Activated CD4-positive, alpha-beta memory T cell treated with anti-CD3 and anti-CD28 coated beads for 36 hours (primary cell): ENCODE measurements around the gene SEPHS2. TPM values are rescaled to one million over a fixed set of nuclear protein-coding genes. Genes with fewer than 3 reads are reported as not detected.
"Not testable (repeated sequence)": the region's sequence is repeated elsewhere in the genome, so short reads cannot be mapped to it uniquely, and the experiment has no call there.

Experiments used
- CTCF ChIA-PET: fragments of 350-600 bp; sonication (Branson Sonifier 250); formaldehyde crosslinking; loops from one replicate; lab custom pipeline; 2021; ENCODE audit warnings: antibody characterized with exemption, inconsistent platforms; lab: Charles Lee
- POLR2A ChIA-PET: fragments of 350-600 bp; sonication (Branson Sonifier 250); formaldehyde crosslinking; loops from one replicate; lab custom pipeline; 2021; ENCODE audit warnings: antibody characterized with exemption; lab: Charles Lee
- DNase-seq: peaks from one replicate; pipeline ENCODE4 v3.0.0-alpha.2; 2020
- H3K27ac Mint-ChIP-seq: one replicate; pipeline ENCODE4 v1.8.0; 2021; ENCODE audit warnings: mixed read lengths
- H3K27me3 Mint-ChIP-seq: one replicate; pipeline ENCODE4 v1.8.0; 2021; ENCODE audit warnings: mixed read lengths
- H3K36me3 Mint-ChIP-seq: one replicate; pipeline ENCODE4 v1.8.0; 2021; ENCODE audit warnings: mixed read lengths
- H3K4me1 Mint-ChIP-seq: one replicate; pipeline ENCODE4 v1.8.0; 2021; ENCODE audit warnings: low read depth, mixed read lengths
- H3K4me3 Mint-ChIP-seq: one replicate; pipeline ENCODE4 v1.8.0; 2021; ENCODE audit warnings: mild to moderate bottlenecking, mixed read lengths
- H3K9me3 Mint-ChIP-seq: one replicate; pipeline ENCODE4 v1.8.0; 2021; ENCODE audit warnings: mixed read lengths
- intact Hi-C: fragments of 100-400 bp; cut with micrococcal nuclease; formaldehyde crosslinking; loops from one replicate; pipeline ENCODE4 v1.15.1; 2023
- total RNA-seq, 2 experiments: library from RNA; stranded (reverse); gene quantifications; one replicate each; pipeline ENCODE4 v1.2.3, GENCODE V29; 2021

Gene SEPHS2
- total RNA-seq, 2 experiments from 2014 or later: 61.4 to 61.7 TPM

GRCh38 chr16:30464078-30464477, 18.4 kb upstream of the SEPHS2 start:
- intact Hi-C loops: no loop called here
- H3K27ac Mint-ChIP-seq: no peak overlapping the region
- no peaks in the 10 kb centered on the region for H3K36me3 Mint-ChIP-seq
- no peak for DNase-seq
- H3K9me3 Mint-ChIP-seq: no peaks in the 10 kb centered on the region
- CTCF ChIA-PET: no interaction called here
- no peak overlapping the region for H3K4me3 Mint-ChIP-seq
- no peaks in the 10 kb centered on the region for H3K27me3 Mint-ChIP-seq
- POLR2A ChIA-PET: no interaction called here
- peaks cover 22% of the 10 kb centered on the region for H3K4me1 Mint-ChIP-seq

- intact Hi-C loops, H3K36me3 Mint-ChIP-seq, H3K9me3 Mint-ChIP-seq, H3K27ac Mint-ChIP-seq, H3K4me3 Mint-ChIP-seq, DNase-seq, H3K27me3 Mint-ChIP-seq: not testable (repeated sequence)
- POLR2A ChIA-PET: interaction anchor here (0.7 to 7.1 kb wide), 2 partner anchors 9 to 19 kb away, joined by 4 to 132 read pairs; partner anchors contain the start of gene ITGAL
- H3K4me1 Mint-ChIP-seq: peaks cover 43% of the 10 kb centered on the region
- CTCF ChIA-PET: interaction anchor here (1.0 to 1.2 kb wide), 3 partner anchors 12 to 32 kb away, joined by 3 read pairs; partner anchors contain the start of gene DCTPP1
Measured at GRCh38 chr16:30461426-30461825, 15.8 kb upstream of the SEPHS2 start.

- H3K27ac Mint-ChIP-seq: peak overlapping the region; percentile 96
- H3K4me3 Mint-ChIP-seq: peak overlapping the region; percentile 43
- no peaks in the 10 kb centered on the region for H3K9me3 Mint-ChIP-seq
- peaks cover 43% of the 10 kb centered on the region for H3K4me1 Mint-ChIP-seq
- DNase-seq: no peak
- no peaks in the 10 kb centered on the region for H3K27me3 Mint-ChIP-seq
- no peaks in the 10 kb centered on the region for H3K36me3 Mint-ChIP-seq
- CTCF ChIA-PET: interaction anchor here (0.6 to 7.1 kb wide), 13 partner anchors 10 to 156 kb away, joined by 3 to 45 read pairs (median 4); partner anchors contain the start of genes DCTPP1, ITGAL and SEPHS2
- POLR2A ChIA-PET: interaction anchor here (0.8 to 7.1 kb wide), 10 partner anchors 11 to 151 kb away, joined by 3 to 132 read pairs (median 5); partner anchors contain the start of genes DCTPP1, ITGAL, SEPHS2 and ZNF688
- intact Hi-C loops: no loop called here
Measured at GRCh38 chr16:30459456-30459855, 13.8 kb upstream of the SEPHS2 start.

- peaks cover 43% of the 10 kb centered on the region for H3K4me1 Mint-ChIP-seq
- intact Hi-C loops: loop anchor here (1.0 kb wide), 1 partner anchor 14 kb away; the partner anchor contains the start of gene ITGAL
- no peaks in the 10 kb centered on the region for H3K27me3 Mint-ChIP-seq
- H3K36me3 Mint-ChIP-seq: no peaks in the 10 kb centered on the region
- H3K9me3 Mint-ChIP-seq: no peaks in the 10 kb centered on the region
- DNase-seq: peak; percentile 97
- ChIA-PET POLR2A (interaction anchor here (0.8 to 7.1 kb wide), 12 partner anchors 12 to 151 kb away, joined by 3 to 132 read pairs (median 5); partner anchors contain the start of genes DCTPP1, ITGAL, SEPHS2 and ZNF688), CTCF (interaction anchor here (0.5 to 7.1 kb wide), 14 partner anchors 10 to 157 kb away, joined by 3 to 45 read pairs (median 4); partner anchors contain the start of genes DCTPP1, ITGAL and SEPHS2)
- H3K4me3 Mint-ChIP-seq: peak overlapping the region; percentile 63
- H3K27ac Mint-ChIP-seq: peak overlapping the region; percentile 96
Measured at GRCh38 chr16:30458561-30459394, 13.1 kb upstream of the SEPHS2 start.

GRCh38 chr16:30457743-30458560, 12.3 kb upstream of the SEPHS2 start:
- CTCF ChIA-PET: interaction anchor here (0.9 to 7.1 kb wide), 10 partner anchors 9 to 140 kb away, joined by 3 to 45 read pairs (median 6); partner anchors contain the start of genes DCTPP1, ITGAL and ZNF771
- H3K27ac Mint-ChIP-seq: peak overlapping the region; percentile 96
- no peaks in the 10 kb centered on the region for H3K9me3 Mint-ChIP-seq
- no peaks in the 10 kb centered on the region for H3K36me3 Mint-ChIP-seq
- peaks cover 43% of the 10 kb centered on the region for H3K4me1 Mint-ChIP-seq
- intact Hi-C loops: loop anchor here (1.0 kb wide), 1 partner anchor 14 kb away; the partner anchor contains the start of gene ITGAL
- peak; percentile 34 for DNase-seq
- peak overlapping the region; percentile 63 for H3K4me3 Mint-ChIP-seq
- H3K27me3 Mint-ChIP-seq: no peaks in the 10 kb centered on the region
- POLR2A ChIA-PET: interaction anchor here (0.8 to 7.1 kb wide), 9 partner anchors 13 to 99 kb away, joined by 3 to 132 read pairs (median 7); partner anchors contain the start of genes DCTPP1, ITGAL, SEPHS2 and ZNF747

GRCh38 chr16:30457256-30457655, 11.6 kb upstream of the SEPHS2 start:
- POLR2A ChIA-PET: interaction anchor here (1.4 to 7.1 kb wide), 3 partner anchors 14 to 68 kb away, joined by 3 to 132 read pairs (median 9); partner anchors contain the start of gene ITGAL
- DNase-seq: no peak
- CTCF ChIA-PET: interaction anchor here (1.1 to 7.1 kb wide), 7 partner anchors 9 to 79 kb away, joined by 3 to 45 read pairs (median 5); partner anchors contain the start of genes DCTPP1, ITGAL, SEPHS2 and ZNF771
- no peaks in the 10 kb centered on the region for H3K27me3 Mint-ChIP-seq
- peaks cover 49% of the 10 kb centered on the region for H3K4me1 Mint-ChIP-seq
- intact Hi-C loops: no loop called here
- peak overlapping the region; percentile 69 for H3K27ac Mint-ChIP-seq
- no peak overlapping the region for H3K4me3 Mint-ChIP-seq
- no peaks in the 10 kb centered on the region for H3K36me3 Mint-ChIP-seq
- H3K9me3 Mint-ChIP-seq: no peaks in the 10 kb centered on the region

- DNase-seq: no peak
- H3K9me3 Mint-ChIP-seq: no peaks in the 10 kb centered on the region
- no peak overlapping the region for H3K4me3 Mint-ChIP-seq
- CTCF ChIA-PET: interaction anchor here (1.1 to 7.1 kb wide), 8 partner anchors 8 to 142 kb away, joined by 3 to 45 read pairs (median 4); partner anchors contain the start of genes DCTPP1, ITGAL and SEPHS2
- intact Hi-C loops: no loop called here
- H3K27ac Mint-ChIP-seq: peak overlapping the region; percentile 10
- H3K36me3 Mint-ChIP-seq: no peaks in the 10 kb centered on the region
- H3K4me1 Mint-ChIP-seq: peaks cover 44% of the 10 kb centered on the region
- no peaks in the 10 kb centered on the region for H3K27me3 Mint-ChIP-seq
- POLR2A ChIA-PET: interaction anchor here (0.5 to 7.1 kb wide), 4 partner anchors 15 to 95 kb away, joined by 3 to 132 read pairs (median 3); partner anchors contain the start of gene ITGAL
Measured at GRCh38 chr16:30456302-30456701, 10.6 kb upstream of the SEPHS2 start.

GRCh38 chr16:30452709-30453580, 7.3 kb upstream of the SEPHS2 start:
- H3K36me3 Mint-ChIP-seq, DNase-seq, intact Hi-C loops, CTCF ChIA-PET, H3K4me3 Mint-ChIP-seq, H3K27me3 Mint-ChIP-seq, H3K9me3 Mint-ChIP-seq, POLR2A ChIA-PET: not testable (repeated sequence)
- peak overlapping the region; percentile 23 for H3K27ac Mint-ChIP-seq
- peaks cover 39% of the 10 kb centered on the region for H3K4me1 Mint-ChIP-seq

GRCh38 chr16:30449116-30449435, 3.4 kb upstream of the SEPHS2 start:
- peaks cover 36% of the 10 kb centered on the region for H3K4me1 Mint-ChIP-seq
- ChIA-PET CTCF (interaction anchor here (0.6 to 7.0 kb wide), 33 partner anchors 8 to 250 kb away, joined by 3 to 63 read pairs (median 5); partner anchors contain the start of genes DCTPP1, ITGAL and ZNF689), POLR2A (interaction anchor here (1.2 to 4.3 kb wide), 2 partner anchors 24 to 78 kb away, joined by 3 to 20 read pairs; partner anchors contain the start of gene ITGAL)
- H3K36me3 Mint-ChIP-seq: peaks cover 15% of the 10 kb centered on the region
- no peaks in the 10 kb centered on the region for H3K9me3 Mint-ChIP-seq
- H3K27me3 Mint-ChIP-seq: no peaks in the 10 kb centered on the region
- intact Hi-C loops: loop anchor here (1.0 to 5.0 kb wide), 2 partner anchors 24 to 38 kb away; no protein-coding TSS in a partner anchor
- no peak overlapping the region for H3K4me3 Mint-ChIP-seq
- DNase-seq: no peak
- H3K27ac Mint-ChIP-seq: no peak overlapping the region
